GM12878 (cell line): ENCODE results near the gene EPHB1. TPM values are rescaled to one million over a fixed set of nuclear protein-coding genes. Genes with fewer than 3 reads are reported as not detected.

Experiments used
- ATAC-seq: fragments of 200-7000 bp; cut with Tn5 transposase; 3 replicates; pipeline ENCODE4 v1.9.1; 2020; ENCODE audit warnings: mild to moderate bottlenecking, moderate library complexity
- BruUV-seq: library from RNA; stranded (reverse); fragments of 400-500 nt; replicated peaks from 2 replicates; lab custom pipeline; 2021; lab: Mats Ljungman, UMichigan
- CTCF ChIA-PET: fragments of 300-600 bp; sonication (Branson Sonifier 250); formaldehyde crosslinking; extraction: SDS; loops from one replicate; lab custom pipeline; 2021; ENCODE audit warnings: inconsistent platforms; lab: Yijun Ruan, JAX
- POLR2A ChIA-PET: fragments of 350-600 bp; formaldehyde crosslinking; extraction: SDS; loops from one replicate; lab custom pipeline; 2021; ENCODE audit warnings: inconsistent platforms; lab: Charles Lee
- RAD21 ChIA-PET: fragments of 300-600 bp; sonication (Branson Sonifier 250); formaldehyde crosslinking; loops from one replicate; lab custom pipeline; 2023; ENCODE audit warnings: antibody characterized with exemption; ENCODE audit not compliant: unreplicated experiment; lab: Charles Lee
- SMC1A ChIA-PET: fragments of 300-600 bp; sonication (Branson Sonifier 250); formaldehyde crosslinking; loops from one replicate; lab custom pipeline; 2023; ENCODE audit not compliant: unreplicated experiment, uncharacterized antibody; lab: Charles Lee
- DNase-seq: peaks from one replicate; pipeline ENCODE4 v3.0.0-alpha.2; 2011; ENCODE audit warnings: low read depth, low spot score
- FAIRE-seq: peaks from 3 replicates; lab custom pipeline; 2011; peaks lifted over from hg19 to GRCh38; lab: Jason Lieb, UNC
- H2AFZ ChIP-seq: 2 replicates; pipeline ENCODE4 v1.6.0; 2011; ENCODE audit warnings: low read depth, low read length, control low read depth; ENCODE audit not compliant: control insufficient read depth
- H3K27ac ChIP-seq: 2 replicates; pipeline ENCODE4 v1.5.1; 2011; ENCODE audit warnings: control low read depth; ENCODE audit not compliant: control insufficient read depth, insufficient read depth
- H3K27me3 ChIP-seq, 2 experiments: replicated peaks in 1 of 2; 2 replicates each; pipeline versions ENCODE4 v1.6.0 to v1.6.1; 2011; ENCODE audit warnings: low read length in 1 of 2; ENCODE audit not compliant: control insufficient read depth in 2 of 2, insufficient read depth in 2 of 2
- H3K36me3 ChIP-seq, 2 experiments: 2 replicates each; pipeline ENCODE4 v1.5.1; 2011; ENCODE audit warnings: low read length in 1 of 2; ENCODE audit not compliant: control insufficient read depth in 2 of 2, insufficient read depth in 2 of 2
- H3K4me1 ChIP-seq: 2 replicates; pipeline ENCODE4 v1.6.1; 2011; ENCODE audit warnings: mild to moderate bottlenecking, low read length, moderate library complexity, mixed read lengths; ENCODE audit not compliant: control insufficient read depth, insufficient read depth
- H3K4me2 ChIP-seq: 2 replicates; pipeline ENCODE4 v1.6.0; 2011; ENCODE audit warnings: control low read depth; ENCODE audit not compliant: control insufficient read depth, insufficient read depth
- H3K4me3 ChIP-seq: fragments of 200-600 bp; sonication (generic); 2 replicates; pipeline ENCODE4 v1.5.1; 2016
- H3K79me2 ChIP-seq: 2 replicates; pipeline ENCODE4 v1.6.0; 2011; ENCODE audit warnings: low read length; ENCODE audit not compliant: control insufficient read depth, insufficient read depth
- H3K9ac ChIP-seq: 2 replicates; pipeline ENCODE4 v1.8.0; 2011; ENCODE audit warnings: low read length, control low read depth, mixed read lengths; ENCODE audit not compliant: control insufficient read depth, insufficient read depth
- H3K9me3 ChIP-seq: replicated peaks from 3 replicates; pipeline ENCODE4 v1.5.1; 2011; ENCODE audit warnings: mild to moderate bottlenecking, low read length; ENCODE audit not compliant: control insufficient read depth, insufficient read depth
- H4K20me1 ChIP-seq: 2 replicates; pipeline ENCODE4 v1.6.0; 2011; ENCODE audit not compliant: control insufficient read depth, insufficient read depth
- GATAD2B ChIP-seq: fragments of 450-650 bp; conservative IDR thresholded peaks from 2 replicates; pipeline ENCODE4 v1.6.1; 2017; ENCODE audit warnings: low read depth, mild to moderate bottlenecking, moderate library complexity
- HDGF ChIP-seq: fragments of 450-650 bp; IDR thresholded peaks from 2 replicates; pipeline ENCODE4 v1.6.1; 2016; ENCODE audit warnings: antibody characterized with exemption
- IKZF2 ChIP-seq, 2 experiments: fragments of 450-650 bp; IDR thresholded peaks; 2 replicates each; pipeline ENCODE4 v1.6.1; 2017; ENCODE audit warnings: mild to moderate bottlenecking in 2 of 2, moderate library complexity in 2 of 2
- NBN ChIP-seq: fragments of 450-650 bp; IDR thresholded peaks from 2 replicates; pipeline ENCODE4 v1.6.1; 2016
- RB1 ChIP-seq: fragments of 450-650 bp; formaldehyde crosslinking; IDR thresholded peaks from 2 replicates; pipeline ENCODE4 v1.6.1; 2017; ENCODE audit warnings: mild to moderate bottlenecking, borderline replicate concordance
- RUNX3 ChIP-seq: IDR thresholded peaks from 2 replicates; pipeline ENCODE4 v1.6.1; 2012; ENCODE audit warnings: low read length, inconsistent platforms
- STAT1 ChIP-seq: fragments of 450-650 bp; conservative IDR thresholded peaks from 2 replicates; pipeline ENCODE4 v1.6.1; 2014; ENCODE audit warnings: antibody characterized with exemption, mild to moderate bottlenecking
- WGBS: methylation state at CpG from one replicate; pipeline ENCODE4 v1.1.6; 2016; ENCODE audit warnings: low lambda C conversion rate; ENCODE audit not compliant: insufficient replicate concordance, insufficient coverage; ENCODE audit errors: missing lambda C conversion rate; 5-methylcytosine and 5-hydroxymethylcytosine counted together
- in situ Hi-C: fragments of 300-500 bp; cut with MboI; formaldehyde crosslinking; loops from 9 replicates; pipeline ENCODE4 v1.14.3; 2018; ENCODE audit warnings: mixed read lengths
- intact Hi-C: fragments of 100-400 bp; cut with micrococcal nuclease; formaldehyde crosslinking; loops from one replicate; pipeline ENCODE4 v1.14.2; 2022; ENCODE audit not compliant: unreplicated experiment
- polyA plus RNA-seq, 11 experiments: library from polyadenylated mRNA; depleted of rRNA in 4 of 11; unstranded in 6 of 11; stranded (reverse) in 5 of 11; fragments of >200 nt; fragmentation: Nextera tagmentation in 4 of 11; fragmentation: Illumina TruSeq in 1 of 11; extraction: Ambion mirVana in 4 of 11; extraction: Trizol in 1 of 11; gene quantifications; 1 replicate in 1 of 11; 2 replicates in 10 of 11; pipeline versions ENCODE4 v1.2.1 to v1.2.3, GENCODE V29; 2011 to 2016; ENCODE audit warnings: inconsistent platforms in 2 of 11, missing spikeins in 2 of 11, low read depth in 1 of 11
- total RNA-seq, 4 experiments: library from RNA; depleted of rRNA in 3 of 4; stranded (reverse); fragments of >200 nt in 3 of 4; fragmentation: Illumina TruSeq in 1 of 4; extraction: Trizol in 1 of 4; gene quantifications; 2 replicates each; pipeline versions ENCODE4 v1.2.1 to v1.2.3, GENCODE V29; 2013 to 2021
- TF ChIP-seq, protein P1 (sequence below): fragments of 450-650 bp; IDR thresholded peaks from 2 replicates; pipeline ENCODE4 v1.6.1; 2017; ENCODE audit warnings: mild to moderate bottlenecking, moderate library complexity
- TF ChIP-seq, protein P2 (sequence below): fragments of 150-350 bp; IDR thresholded peaks from 2 replicates; pipeline ENCODE4 v1.6.1; 2016; ENCODE audit warnings: low read depth, low read length

Gene EPHB1
- total and polyA plus RNA-seq, 10 of the 15 experiments (the other 5 are each of a cell fraction or from before 2014, with no cell fraction given) = 0.33 to 23.8 (median 1.2) TPM

GRCh38 chr3:135224815-135225362, 429.8 kb downstream of the EPHB1 start (continued):
- TF ChIP-seq, protein P1, sequence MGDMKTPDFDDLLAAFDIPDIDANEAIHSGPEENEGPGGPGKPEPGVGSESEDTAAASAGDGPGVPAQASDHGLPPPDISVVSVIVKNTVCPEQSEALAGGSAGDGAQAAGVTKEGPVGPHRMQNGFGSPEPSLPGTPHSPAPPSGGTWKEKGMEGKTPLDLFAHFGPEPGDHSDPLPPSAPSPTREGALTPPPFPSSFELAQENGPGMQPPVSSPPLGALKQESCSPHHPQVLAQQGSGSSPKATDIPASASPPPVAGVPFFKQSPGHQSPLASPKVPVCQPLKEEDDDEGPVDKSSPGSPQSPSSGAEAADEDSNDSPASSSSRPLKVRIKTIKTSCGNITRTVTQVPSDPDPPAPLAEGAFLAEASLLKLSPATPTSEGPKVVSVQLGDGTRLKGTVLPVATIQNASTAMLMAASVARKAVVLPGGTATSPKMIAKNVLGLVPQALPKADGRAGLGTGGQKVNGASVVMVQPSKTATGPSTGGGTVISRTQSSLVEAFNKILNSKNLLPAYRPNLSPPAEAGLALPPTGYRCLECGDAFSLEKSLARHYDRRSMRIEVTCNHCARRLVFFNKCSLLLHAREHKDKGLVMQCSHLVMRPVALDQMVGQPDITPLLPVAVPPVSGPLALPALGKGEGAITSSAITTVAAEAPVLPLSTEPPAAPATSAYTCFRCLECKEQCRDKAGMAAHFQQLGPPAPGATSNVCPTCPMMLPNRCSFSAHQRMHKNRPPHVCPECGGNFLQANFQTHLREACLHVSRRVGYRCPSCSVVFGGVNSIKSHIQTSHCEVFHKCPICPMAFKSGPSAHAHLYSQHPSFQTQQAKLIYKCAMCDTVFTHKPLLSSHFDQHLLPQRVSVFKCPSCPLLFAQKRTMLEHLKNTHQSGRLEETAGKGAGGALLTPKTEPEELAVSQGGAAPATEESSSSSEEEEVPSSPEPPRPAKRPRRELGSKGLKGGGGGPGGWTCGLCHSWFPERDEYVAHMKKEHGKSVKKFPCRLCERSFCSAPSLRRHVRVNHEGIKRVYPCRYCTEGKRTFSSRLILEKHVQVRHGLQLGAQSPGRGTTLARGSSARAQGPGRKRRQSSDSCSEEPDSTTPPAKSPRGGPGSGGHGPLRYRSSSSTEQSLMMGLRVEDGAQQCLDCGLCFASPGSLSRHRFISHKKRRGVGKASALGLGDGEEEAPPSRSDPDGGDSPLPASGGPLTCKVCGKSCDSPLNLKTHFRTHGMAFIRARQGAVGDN = 0 out of 2 replicates have a peak, but pooled peaks have one; percentile 17

DNA sequence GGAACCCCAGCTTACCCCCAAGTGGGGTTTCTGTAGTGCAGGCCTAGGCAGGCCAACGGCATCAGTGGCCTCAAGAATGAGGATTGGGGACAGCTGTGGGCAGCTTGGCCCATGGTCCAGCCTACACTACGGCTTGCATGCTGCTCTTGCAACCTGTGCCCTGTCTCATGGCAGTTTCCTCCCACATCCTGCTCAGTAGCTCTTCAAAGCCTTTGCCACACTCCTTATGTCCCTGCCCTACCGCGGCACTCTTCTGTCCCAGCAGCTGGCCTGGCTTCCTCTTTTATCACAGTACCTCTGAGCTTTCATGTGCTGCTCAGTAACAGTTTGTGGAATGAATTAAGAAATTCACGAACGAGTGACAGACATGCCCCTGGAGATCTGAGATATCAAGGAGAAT, 431.0 kb downstream of the EPHB1 start:
- POLR2A ChIA-PET = interaction anchor here (0.8 to 1.1 kb wide), 3 partner anchors 29 to 429 kb away, joined by 3 read pairs; no protein-coding TSS in a partner anchor
- Histone ChIP-seq H3K9ac (no peak overlapping the region), H3K9me3 (no peaks in the 10 kb centered on the region; the same call in 2 of the 3 replicates), H3K27ac (peak overlapping the region; percentile 68), H3K27me3 (no peaks in the 10 kb centered on the region), H3K4me1 (peaks cover 22% of the 10 kb centered on the region), H3K36me3 (no peaks in the 10 kb centered on the region; a peak in 1 of 4 replicates), H3K4me2 (peak overlapping the region; percentile 59; the same call in 1 of the 2 replicates), H4K20me1 (no peaks in the 10 kb centered on the region), H2AFZ (peak overlapping the region; percentile 69), H3K4me3 (no peak overlapping the region), H3K79me2 (no peaks in the 10 kb centered on the region)
- BruUV-seq = no TSS peak
- RAD21 ChIA-PET = interaction anchor here (0.6 to 3.3 kb wide), 21 partner anchors 8 to 466 kb away, joined by 3 to 28 read pairs (median 4); partner anchors contain the start of gene EPHB1
- intact Hi-C loops = no loop called here
- CTCF ChIA-PET = interaction anchor here (0.6 to 3.0 kb wide), 10 partner anchors 11 to 431 kb away, joined by 3 to 13 read pairs (median 4); partner anchors contain the start of gene EPHB1
- FAIRE-seq (peak; percentile 35), ATAC-seq (peak; percentile 86), DNase-seq (peak; percentile 46)
- SMC1A ChIA-PET = interaction anchor here (0.7 to 2.8 kb wide), 16 partner anchors 8 to 431 kb away, joined by 3 to 13 read pairs (median 6); partner anchors contain the start of gene EPHB1
- in situ Hi-C loops = no loop called here
- WGBS = 16% methylated on average over 6 of the region's 6 CpGs
- TF ChIP-seq GATAD2B (peak; percentile 61; the same call in 1 of the 2 replicates), NBN (no peak; the same call in 1 of the 2 replicates), RB1 (no peak), IKZF2 (IDR thresholded peaks at IDR 0.05) (peak; percentile 35 to 44; a peak in 1 of 4 replicates), STAT1 (no peak), HDGF (no peak), RUNX3 (peak; percentile 39; the same call in 1 of the 2 replicates)
- TF ChIP-seq, protein P2, sequence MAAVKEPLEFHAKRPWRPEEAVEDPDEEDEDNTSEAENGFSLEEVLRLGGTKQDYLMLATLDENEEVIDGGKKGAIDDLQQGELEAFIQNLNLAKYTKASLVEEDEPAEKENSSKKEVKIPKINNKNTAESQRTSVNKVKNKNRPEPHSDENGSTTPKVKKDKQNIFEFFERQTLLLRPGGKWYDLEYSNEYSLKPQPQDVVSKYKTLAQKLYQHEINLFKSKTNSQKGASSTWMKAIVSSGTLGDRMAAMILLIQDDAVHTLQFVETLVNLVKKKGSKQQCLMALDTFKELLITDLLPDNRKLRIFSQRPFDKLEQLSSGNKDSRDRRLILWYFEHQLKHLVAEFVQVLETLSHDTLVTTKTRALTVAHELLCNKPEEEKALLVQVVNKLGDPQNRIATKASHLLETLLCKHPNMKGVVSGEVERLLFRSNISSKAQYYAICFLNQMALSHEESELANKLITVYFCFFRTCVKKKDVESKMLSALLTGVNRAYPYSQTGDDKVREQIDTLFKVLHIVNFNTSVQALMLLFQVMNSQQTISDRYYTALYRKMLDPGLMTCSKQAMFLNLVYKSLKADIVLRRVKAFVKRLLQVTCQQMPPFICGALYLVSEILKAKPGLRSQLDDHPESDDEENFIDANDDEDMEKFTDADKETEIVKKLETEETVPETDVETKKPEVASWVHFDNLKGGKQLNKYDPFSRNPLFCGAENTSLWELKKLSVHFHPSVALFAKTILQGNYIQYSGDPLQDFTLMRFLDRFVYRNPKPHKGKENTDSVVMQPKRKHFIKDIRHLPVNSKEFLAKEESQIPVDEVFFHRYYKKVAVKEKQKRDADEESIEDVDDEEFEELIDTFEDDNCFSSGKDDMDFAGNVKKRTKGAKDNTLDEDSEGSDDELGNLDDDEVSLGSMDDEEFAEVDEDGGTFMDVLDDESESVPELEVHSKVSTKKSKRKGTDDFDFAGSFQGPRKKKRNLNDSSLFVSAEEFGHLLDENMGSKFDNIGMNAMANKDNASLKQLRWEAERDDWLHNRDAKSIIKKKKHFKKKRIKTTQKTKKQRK = no peak
- TF ChIP-seq, protein P1 = peak; percentile 70; the same call in 1 of the 2 replicates
